B cell (primary cell): ENCODE results near the gene IGSF22.
A peak's percentile ranks its signal among the peaks of the same experiment; 100 is the strongest.

Experiments used
- CTCF ChIP-seq: fragments of 200-600 bp; IDR thresholded peaks from one replicate; pipeline ENCODE4 v1.8.0; 2022; ENCODE audit warnings: antibody characterized with exemption, mild to moderate bottlenecking
- EZH2 ChIP-seq: IDR thresholded peaks from 2 replicates; pipeline ENCODE4 v1.6.1; 2012; ENCODE audit warnings: borderline replicate concordance, low read depth, mild to moderate bottlenecking, moderate library complexity, low read length; ENCODE audit not compliant: insufficient read depth, poor library complexity, severe bottlenecking

GRCh38 chr11:18722293-18722637, 3.7 kb downstream of the IGSF22 start:
- TF ChIP-seq CTCF (peak; percentile 42), EZH2 (no peak)
